LNCAP (cell line): Measurements from ENCODE around the gene TTC38.

Source experiments
- TF ChIP-seq, protein P1 (sequence below): fragments of 450-650 bp; IDR thresholded peaks from 2 replicates; pipeline ENCODE4 v1.5.1; 2017; ENCODE audit warnings: mild to moderate bottlenecking

Gene TTC38

DNA sequence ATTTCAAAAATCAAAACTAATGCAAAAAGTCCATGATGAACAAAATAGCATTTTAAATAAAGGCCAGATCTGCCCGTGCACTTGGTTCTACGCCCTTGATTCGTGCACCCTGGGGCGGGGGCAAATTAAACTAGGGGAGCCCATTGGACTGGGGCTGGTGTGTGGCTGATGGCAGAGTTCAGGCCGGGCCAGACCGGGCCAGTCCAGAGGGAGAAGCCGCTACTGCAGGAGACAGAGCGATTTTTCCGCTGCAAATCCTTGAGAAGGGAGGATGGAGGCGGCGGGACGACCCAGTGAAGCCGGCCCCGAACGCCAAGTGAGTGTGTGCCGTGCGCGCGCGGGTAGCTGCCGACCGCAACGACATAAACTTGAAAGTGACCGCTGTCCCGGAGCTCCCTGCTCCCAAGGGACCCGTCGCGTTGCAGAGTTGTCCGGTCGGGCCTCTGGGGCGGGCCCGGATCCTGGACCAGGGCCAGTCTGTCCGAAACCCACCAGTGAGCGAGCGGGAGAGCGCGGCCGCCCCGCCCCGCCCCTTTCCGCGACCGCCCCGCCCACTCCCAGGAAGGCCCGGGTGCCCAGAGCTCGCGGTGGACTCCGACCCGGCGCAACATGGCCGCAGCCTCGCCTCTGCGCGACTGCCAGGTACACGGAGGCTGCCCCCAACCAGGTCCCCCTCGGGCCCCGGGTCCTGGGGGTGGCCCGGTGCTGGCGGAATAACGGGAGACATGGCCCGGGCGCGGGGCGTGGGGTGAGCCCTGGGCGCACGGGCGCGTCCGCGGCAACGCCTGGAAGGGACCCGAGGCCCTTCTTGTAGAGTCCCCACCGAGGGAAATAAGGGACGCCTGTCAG, at the start of gene TTC38:
Gene TTC38, plus strand, starts transcription at position 578 of the 849 bp plus-strand sequence. Its CDS starts 32 bp downstream, at position 610.
- TF ChIP-seq, protein P1, sequence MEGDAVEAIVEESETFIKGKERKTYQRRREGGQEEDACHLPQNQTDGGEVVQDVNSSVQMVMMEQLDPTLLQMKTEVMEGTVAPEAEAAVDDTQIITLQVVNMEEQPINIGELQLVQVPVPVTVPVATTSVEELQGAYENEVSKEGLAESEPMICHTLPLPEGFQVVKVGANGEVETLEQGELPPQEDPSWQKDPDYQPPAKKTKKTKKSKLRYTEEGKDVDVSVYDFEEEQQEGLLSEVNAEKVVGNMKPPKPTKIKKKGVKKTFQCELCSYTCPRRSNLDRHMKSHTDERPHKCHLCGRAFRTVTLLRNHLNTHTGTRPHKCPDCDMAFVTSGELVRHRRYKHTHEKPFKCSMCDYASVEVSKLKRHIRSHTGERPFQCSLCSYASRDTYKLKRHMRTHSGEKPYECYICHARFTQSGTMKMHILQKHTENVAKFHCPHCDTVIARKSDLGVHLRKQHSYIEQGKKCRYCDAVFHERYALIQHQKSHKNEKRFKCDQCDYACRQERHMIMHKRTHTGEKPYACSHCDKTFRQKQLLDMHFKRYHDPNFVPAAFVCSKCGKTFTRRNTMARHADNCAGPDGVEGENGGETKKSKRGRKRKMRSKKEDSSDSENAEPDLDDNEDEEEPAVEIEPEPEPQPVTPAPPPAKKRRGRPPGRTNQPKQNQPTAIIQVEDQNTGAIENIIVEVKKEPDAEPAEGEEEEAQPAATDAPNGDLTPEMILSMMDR, result no peak

DNA sequence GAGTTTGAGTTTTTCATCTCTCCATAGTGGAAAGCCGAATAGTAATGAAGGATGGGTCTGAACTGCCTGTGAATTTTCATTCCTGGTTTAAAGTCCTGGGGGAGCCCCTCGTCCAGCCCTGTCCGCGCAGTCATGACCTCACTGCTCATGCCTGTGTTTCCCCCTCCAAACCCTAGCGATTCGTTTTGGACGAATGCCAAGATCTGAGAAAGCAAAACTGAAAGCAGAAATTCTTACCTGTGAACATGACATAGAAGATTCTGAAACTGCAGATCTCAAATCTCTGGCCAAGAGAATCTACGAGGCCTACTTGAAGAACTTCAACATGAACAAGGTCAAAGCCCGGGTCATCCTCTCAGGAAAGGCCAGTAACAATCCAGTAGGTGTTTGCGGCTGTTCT, 48.2 kb upstream of the TTC38 start:
- TF ChIP-seq, protein P1, result no peak

DNA sequence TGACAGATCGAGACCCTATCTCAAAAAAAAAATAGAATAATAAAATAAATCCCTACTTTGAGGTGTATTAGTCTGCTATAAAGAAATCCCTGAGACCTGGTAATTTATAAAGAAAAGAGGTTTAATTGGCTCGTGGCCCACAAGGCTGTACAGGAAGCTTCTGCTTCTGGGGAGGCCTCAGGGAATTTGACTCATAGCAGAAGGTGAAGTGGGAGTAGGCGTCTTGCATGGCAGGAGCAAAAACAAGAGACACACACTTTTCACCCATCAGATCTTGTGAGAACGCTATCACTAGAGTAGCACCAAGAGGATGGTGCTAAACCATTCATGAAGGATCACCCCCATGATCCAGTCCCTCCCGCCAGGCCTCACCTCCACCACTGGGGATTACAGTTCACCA, 46.9 kb upstream of the TTC38 start:
- TF ChIP-seq, protein P1, result no peak

DNA sequence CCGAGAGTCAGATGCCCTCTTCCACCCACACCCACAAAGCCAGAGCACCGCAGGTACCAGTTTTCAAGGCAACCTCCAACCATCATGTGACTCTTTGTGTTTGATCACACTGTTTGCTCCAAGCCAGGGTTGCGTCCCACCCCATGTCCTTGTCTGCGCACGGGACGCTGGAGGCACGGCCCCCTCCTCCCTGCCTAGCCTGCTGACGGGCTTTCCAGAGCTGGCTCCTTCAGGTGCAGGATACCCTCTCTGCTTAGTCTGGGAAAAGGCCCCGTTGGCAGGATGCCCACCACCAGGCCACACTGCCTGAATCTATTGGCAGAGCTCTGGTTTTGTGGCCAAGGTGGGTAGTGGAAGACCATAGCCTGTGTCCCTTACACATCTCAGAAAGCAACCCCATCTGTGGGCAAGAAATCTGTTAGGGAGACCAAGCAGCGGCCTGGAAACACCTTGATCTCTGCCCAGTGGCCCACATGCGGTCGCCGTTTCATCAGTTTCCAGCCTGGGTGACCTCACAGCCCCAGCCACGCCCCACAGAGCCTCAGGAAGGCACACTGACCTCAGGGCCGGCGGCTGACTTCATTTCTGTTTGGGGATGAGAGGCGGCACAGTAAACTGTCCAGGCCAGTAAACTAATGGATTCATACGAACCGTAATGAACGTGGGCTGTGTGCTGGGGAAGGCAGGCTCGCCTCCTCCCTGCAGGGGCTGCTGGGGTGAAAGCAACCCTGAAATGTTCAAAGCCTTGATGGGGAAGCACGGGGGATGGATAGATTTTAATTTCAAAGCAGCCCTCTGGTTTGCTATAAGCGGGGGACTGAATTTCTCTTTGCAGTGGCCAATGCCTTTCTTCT, 43.5 kb upstream of the TTC38 start:
- TF ChIP-seq, protein P1, result no peak

DNA sequence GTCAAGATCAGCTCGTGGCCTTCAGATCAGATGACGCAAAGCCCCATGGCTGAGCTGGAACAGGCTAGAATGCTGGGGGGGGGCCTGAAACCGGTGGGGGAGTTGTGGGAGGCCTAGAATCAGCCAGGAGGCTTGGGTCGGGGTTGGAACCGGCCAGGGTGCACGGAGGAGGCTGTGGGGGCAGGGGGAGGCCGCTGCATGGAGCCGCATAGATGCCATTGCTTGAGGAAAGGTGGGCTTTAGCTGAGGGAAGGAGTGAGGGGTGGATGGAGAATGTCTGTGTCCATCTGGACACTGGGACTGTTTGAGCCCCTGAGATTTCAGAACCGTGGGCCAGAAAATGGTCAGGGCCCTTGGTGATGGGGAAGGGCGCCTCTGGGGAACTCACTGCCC, 42.9 kb upstream of the TTC38 start:
- TF ChIP-seq, protein P1, result no peak

DNA sequence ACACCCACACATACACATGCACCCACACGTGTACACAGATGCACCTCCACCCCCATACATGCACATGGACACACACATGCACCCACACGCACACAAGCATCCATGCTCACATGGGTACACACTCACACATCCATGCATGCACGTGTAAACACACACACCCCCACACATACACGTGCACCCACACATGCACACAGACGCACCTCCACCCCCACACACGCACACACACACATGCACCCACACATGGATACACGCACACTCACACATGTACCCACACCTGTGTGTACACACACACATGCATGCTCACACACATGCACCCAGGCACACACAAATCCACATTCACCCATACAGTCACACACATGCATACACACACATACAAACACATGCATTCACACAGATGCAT, 42.2 kb upstream of the TTC38 start:
- TF ChIP-seq, protein P1, result no peak

DNA sequence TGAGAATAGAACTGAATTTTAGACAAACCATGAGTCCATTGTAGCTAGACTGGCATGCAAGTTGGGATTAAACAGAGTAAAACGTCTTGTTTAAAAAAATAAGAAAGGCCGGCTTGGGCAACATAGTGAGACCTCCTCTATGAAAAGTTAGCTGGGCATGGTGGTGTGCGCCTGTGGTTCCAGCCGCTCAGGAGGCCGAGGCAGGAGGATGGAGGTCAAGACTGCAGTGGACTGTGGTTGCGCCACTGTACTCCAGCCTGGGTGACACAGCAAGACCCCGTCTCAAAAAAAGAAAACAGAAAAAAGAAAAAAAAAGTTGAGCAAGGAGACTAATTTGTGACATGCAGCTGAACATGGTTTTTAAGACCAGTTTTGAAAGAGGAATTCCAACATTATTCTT, 41.2 kb upstream of the TTC38 start:
- TF ChIP-seq, protein P1, result no peak
